ENCODE data around the gene CYSRT1.
"Not testable (repeated sequence)": the region's sequence is repeated elsewhere in the genome, so short reads cannot be mapped to it uniquely, and the experiment has no call there.

The CYSRT1 gene

DNA sequence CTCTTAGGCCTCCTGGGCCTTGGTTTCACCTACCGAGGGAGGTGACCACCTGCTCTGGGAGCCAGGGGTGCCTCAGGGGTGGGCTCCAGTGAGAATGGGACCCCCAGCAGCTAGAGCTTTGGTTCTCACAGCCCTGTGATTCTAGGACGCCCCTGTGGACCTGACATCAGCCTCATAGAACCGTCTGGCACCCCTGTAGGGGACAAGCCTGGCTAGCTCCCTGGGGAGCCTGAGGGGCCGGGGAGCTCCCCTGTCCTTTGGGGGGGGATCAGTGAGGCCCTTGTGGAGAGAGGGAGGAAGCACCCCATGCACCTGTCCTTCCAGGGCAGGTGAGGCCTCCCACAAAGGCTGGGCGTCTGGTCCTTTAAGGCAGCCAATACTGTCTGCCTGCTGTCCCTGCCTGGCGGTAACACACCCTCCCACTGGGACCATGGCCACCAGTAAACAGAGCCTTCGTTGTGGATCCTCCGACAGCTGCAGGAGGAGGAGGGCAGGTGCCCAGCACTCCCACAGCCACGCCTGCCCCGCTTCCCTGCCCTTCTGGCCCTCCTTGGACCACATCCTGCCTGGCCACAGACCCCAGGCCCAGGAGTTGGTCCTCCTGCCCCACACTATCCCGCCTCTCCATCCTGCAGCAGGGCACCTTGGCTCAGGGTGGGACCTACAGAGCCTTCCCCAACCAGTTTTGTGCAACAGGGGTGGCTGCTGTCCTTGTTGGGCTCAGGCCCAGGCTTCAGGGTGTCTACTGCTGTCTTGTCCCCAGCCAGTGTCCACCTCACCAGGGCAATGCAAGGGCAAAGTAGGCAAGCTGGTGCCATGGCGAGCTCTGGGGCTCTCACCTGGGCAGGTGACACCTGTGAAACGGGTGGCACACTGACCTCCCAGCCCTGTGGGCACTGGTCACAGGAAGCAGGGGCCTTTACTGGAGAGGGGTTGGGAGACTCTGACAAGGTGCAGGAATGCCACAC lies 13.1 kb downstream of the CYSRT1 start:
- no peak for DNase-seq (ENCODE audit: low spot score)

DNA sequence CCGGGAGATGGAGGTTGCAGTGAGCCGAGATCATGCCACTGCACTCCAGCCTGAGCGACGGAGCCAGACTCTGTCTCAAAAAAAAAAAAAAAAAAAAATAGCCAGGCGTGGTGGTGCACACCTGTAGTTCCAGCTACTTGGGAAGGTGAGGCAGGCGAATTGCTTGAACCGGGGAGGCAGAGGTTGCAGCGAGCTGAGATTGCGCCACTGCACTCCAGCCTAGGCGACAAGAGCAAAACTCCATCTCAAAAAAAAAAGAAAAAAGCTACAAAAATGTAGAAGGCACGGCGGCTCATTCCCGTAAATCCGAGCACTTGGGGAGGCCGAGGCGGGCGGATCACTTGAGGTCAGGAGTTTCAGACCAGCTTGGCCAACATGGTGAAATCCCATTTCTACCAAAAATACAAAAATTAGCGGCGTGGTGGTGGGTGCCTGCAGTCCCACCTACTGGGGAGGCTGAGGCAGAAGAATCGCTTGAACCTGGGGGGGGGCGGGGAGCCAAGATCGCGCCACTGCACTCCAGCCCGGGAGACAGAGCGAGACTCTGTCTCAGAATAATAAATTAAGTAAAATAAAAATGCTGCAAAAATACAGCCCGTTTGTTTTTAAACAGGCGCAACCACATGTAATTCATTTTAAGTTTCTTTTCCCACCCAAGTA lies 14.7 kb downstream of the CYSRT1 start:
- not testable (repeated sequence) for DNase-seq (ENCODE audit: low spot score)

DNA sequence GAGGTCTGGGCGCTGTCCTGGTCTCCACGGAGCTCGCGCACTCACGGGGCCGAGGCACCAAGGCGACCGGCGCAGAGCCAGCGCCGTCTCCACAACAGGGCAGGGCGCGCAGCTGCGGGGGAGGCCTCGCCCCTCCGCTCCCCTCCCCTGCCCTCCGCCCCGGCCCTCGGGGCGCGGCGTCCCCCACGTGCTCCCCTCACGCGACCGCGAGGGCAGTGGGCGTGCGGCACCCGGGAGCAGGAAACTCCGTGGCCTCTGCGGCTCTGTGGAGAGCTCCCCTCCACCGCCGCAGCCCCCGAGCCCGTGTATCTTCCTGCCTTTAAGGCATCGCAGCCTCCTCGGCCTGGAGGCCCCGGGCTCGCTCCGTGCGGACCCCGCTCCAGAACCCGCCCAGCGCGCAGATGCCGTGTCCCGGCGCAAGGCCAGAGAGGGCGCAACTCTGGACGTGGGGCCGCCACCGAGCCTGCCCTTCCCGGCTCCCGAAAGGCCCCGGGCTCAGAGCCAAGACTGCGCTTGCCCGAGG lies 15.4 kb downstream of the CYSRT1 start:
- DNase-seq (ENCODE audit: low spot score), result no peak

DNA sequence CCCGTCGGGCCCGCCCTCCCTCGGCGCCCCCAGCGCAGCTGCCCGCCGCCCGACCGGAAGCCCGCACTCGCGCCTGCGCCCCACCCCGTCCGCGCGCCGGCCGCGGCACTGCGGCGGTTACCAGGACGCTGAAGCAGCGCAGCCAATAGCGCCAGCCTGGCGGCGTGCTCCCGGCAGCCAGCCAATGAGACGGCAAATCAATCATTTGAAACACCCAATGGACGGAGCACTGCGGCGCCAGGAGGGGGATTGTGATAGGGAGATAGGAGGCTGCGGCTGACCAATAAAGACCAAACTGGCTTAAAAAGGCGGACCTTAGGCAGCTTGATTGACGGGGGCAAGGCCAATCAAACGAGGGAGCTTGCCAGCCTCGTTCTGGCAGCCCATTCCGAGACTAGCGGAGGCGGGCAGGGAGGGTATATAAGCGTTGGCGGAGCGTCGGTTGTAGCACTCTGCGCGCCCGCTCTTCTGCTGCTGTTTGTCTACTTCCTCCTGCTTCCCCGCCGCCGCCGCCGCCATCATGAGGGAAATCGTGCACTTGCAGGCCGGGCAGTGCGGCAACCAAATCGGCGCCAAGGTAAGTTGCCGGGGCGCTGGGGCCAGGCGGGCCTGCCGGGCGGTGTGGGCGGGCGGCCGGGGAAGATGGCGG lies 16.0 kb downstream of the CYSRT1 start, which contains the start of gene TUBB4B:
Gene TUBB4B, plus strand, starts transcription at position 447 of the 649 bp plus-strand sequence. Its CDS starts 74 bp downstream, at position 521.
- DNase-seq (ENCODE audit: low spot score), result peak; percentile 98

DNA sequence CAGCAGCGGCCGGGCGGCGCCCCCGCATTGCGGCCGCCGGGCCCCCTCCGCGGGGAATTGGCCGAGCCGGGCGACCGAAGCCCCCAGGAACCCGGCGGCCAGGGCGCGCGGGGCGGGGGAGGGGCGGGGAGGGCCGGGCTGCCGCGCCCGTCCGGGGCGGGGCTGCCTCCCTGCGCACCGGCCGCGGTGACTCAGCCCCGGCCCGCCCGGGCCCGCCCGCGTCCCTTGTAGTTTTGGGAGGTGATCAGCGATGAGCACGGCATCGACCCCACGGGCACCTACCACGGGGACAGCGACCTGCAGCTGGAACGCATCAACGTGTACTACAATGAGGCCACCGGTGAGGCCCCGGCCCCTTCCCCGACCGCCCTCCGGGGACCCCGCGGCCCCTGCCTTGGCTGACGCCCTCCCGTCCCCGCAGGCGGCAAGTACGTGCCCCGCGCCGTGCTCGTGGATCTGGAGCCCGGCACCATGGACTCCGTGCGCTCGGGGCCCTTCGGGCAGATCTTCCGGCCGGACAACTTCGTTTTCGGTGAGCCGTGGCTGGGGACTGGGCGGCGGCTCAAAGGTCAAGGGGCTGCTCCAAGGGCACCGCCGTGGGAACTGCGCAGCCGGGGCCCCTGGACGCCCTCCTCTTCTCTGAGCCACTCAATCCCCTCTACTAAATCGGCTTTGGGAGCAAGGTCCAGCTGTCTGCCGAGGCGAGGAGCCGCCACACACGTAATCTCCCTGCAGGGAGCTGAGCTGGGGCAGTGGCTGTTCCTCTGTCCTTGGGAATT lies 16.7 kb downstream of the CYSRT1 start:
- no peak for DNase-seq (ENCODE audit: low spot score)

DNA sequence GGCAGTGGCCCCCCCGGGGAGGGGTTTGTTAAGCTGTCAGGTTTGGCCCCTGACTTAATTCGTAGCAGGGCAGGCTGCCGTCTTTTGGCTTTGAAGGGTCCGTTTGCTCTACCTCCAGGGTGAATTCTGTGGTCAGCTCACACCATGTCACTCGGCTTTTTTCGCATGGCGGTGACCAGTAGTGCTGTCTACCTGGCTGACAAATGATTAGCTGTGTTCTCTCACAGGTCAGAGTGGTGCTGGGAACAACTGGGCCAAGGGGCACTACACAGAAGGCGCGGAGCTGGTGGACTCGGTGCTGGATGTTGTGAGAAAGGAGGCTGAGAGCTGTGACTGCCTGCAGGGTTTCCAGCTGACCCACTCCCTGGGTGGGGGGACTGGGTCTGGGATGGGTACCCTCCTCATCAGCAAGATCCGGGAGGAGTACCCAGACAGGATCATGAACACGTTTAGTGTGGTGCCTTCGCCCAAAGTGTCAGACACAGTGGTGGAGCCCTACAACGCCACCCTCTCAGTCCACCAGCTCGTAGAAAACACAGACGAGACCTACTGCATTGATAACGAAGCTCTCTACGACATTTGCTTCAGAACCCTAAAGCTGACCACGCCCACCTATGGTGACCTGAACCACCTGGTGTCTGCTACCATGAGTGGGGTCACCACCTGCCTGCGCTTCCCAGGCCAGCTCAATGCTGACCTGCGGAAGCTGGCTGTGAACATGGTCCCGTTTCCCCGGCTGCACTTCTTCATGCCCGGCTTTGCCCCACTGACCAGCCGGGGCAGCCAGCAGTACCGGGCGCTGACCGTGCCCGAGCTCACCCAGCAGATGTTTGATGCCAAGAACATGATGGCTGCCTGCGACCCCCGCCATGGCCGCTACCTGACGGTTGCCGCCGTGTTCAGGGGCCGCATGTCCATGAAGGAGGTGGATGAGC lies 17.6 kb downstream of the CYSRT1 start:
- DNase-seq (ENCODE audit: low spot score), result no peak

DNA sequence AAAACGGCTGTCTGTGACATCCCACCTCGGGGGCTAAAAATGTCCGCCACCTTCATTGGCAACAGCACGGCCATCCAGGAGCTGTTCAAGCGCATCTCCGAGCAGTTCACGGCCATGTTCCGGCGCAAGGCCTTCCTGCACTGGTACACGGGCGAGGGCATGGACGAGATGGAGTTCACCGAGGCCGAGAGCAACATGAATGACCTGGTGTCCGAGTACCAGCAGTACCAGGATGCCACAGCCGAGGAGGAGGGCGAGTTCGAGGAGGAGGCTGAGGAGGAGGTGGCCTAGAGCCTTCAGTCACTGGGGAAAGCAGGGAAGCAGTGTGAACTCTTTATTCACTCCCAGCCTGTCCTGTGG lies 18.3 kb downstream of the CYSRT1 start:
- not testable (repeated sequence) for DNase-seq (ENCODE audit: low spot score)

DNA sequence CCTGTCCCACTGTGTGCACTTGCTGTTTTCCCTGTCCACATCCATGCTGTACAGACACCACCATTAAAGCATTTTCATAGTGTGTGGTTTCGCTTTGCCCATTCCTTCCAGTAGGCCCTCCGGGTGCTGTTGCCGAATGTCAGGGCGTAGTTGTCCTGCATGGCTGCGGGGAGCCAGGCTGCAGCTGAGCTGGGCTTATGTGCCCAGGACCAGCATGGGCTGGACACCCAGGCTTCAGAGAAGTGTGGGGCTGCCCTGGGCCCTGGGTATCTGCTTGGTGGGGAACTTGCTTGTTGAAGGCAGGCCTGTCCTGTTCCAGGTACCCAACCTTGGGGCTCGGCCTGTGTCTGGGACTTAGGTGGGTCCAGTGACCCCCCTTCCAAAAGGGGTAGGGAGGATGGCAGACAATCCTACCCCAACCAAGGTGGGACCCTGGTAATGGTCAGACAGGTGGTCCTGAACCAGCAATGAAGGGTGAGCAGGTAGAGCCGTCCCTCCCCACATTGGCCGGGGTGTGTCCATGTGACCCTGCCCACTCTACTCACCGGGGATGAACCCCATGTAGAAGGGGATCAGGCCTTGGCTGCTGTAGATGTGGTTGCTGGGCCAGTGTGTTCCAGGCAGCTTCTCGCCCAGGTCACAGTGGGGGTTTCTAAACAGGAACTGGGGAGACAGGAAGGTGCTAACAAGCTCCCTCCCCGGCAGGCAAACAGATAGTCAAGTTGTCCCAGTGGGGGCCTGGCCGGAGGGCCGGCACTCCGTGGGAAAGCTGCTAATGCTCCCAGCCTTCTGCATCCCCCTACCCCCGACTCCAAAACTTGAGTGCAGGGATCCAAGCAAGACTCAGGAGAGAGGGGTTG lies 18.9 kb downstream of the CYSRT1 start:
- DNase-seq (ENCODE audit: low spot score), result no peak

DNA sequence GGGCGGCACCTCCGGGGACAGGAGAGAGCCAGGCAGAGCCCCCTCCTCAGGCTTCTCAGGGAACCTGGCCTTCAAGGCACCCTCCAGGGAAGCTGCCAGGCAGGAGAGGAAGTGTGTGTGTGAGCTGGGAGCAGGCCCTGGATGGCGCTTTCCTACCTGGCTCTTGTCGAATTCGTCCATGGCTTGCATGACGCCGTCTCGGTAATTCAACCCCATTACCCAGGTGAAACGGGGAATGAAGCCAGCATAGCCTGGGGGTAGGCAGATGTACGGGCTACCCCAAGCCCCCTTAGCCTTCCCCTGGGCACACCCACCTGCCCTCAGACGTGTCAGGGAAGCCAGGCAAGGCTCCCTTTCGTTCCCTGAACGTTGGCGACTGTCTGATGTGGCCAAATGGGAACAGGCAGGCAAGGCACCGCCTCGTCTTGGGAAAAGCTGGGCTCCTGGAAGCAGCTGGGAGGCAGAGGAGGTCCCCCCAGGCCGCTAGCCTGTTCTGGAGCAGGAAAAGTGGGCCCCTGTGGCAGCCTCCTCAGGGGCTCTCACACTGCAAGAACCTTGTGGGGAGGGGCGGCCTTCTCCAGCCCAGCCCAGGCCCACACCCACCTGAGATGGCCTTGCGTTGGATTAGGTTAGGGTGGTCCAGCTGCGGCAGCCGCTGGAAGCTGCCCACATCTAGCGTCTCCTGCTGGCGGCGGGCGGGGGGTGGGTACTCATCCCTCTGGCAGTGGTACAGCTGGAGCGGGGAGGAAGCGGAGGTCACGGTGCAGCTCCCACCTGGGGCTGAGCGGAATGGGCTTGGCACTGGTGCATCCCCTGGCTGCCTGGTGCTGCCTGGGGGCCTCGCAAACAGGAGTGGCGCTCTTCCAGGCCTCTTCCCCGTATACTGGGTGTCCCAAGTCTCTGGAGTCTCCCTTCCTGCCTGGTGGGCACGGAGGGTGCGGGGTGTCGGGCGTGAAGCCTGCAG lies 19.8 kb downstream of the CYSRT1 start:
- no peak for DNase-seq (ENCODE audit: low spot score)

DNA sequence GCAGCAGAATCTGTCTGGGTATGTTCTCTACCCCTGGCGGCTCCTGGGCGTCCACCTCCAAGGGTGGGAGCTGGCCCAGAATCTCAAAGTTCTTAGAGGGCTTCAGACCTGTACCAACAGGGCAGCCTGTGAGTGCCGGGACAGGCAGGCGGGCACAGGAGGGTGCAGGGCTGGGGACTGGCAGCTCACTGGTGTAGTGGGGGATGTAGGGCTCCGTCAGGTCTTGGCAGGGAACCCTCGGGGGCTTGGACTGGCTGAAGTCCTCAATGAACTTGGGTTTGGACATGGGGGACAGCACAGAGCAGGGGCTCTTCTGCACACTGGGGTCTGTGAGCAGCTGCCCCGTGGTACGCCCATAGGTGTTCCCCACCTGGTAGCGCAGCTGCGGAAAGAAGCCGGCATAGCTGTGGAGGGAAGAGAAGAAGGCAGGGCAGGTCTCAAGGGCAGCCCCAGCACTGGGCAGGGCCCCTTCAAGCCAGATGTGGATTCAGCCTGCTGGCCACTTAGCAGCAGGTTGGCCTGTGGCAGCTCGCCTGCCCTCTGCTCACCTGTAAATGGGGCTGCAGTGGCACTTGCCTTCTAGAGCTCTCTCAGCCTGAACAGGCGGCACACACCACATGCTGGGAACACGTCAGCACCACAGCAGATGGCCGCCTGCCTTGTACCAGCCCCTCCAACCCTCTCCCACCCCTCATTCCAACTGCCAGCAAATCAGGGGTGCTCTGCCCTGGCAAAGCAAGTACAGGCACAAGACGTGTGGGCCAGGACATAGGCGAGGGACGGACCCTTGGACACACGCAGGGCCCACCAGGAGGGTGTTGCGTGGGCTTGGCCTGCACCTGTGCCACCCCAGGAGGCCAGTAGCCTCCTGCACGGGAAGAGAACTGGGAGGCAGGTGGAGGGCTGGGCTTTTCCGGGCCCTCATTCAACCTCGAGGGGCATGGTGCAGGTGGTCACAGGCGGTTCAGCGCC lies 20.8 kb downstream of the CYSRT1 start:
- no peak for DNase-seq (ENCODE audit: low spot score)

DNA sequence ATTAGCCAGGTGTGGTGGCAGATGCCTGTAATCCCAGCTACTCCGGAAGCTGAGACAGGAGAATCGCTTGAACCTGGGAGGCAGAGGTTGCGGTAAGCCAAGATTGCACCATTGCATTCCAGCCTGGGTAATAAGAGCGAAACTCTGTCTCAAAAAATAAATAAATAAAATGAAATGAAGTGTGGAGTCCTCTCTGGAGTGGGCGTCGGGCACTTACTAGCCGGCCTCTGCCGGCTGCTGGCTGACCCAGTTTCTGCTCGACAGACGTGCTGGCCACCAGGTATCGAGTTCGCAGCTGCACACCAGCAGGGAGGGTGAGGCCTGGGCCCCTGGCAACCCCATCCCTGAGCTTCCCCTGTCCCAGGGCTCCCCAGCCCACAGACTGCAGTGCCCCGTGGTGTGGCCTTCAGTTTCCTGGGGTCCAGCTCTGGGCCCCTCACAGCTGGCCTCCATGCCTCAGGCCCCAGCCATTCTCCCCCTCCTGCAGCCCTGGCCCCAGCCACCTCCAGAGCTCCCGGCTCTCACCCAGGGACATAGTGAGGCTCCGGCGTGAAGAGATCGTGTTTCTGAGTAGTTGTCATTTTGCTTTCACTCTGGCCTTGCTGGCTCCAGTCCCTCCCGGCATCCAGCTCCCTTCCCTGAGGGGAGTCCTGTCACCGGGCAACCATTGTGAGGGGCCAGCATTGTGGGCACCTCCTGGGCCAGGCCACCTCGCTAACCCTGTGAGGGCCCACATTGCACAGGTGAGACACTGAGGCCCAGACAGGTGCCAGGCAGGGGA lies 22.4 kb downstream of the CYSRT1 start:
- no peak for DNase-seq (ENCODE audit: low spot score)

DNA sequence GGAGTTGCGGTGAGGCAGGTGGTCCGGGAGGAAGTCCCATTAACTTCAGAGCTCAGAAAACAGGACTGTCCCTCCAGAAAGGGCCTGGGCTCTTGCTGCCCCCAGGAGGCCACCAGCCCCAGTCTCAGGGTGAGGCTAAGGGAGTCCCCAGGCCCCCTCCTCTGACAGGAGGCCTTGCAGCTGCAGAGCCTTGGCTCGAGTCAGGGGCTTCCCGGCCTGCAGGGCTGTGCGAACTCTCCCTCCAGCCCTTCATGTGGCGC lies 22.9 kb downstream of the CYSRT1 start:
- no peak for DNase-seq (ENCODE audit: low spot score)

DNA sequence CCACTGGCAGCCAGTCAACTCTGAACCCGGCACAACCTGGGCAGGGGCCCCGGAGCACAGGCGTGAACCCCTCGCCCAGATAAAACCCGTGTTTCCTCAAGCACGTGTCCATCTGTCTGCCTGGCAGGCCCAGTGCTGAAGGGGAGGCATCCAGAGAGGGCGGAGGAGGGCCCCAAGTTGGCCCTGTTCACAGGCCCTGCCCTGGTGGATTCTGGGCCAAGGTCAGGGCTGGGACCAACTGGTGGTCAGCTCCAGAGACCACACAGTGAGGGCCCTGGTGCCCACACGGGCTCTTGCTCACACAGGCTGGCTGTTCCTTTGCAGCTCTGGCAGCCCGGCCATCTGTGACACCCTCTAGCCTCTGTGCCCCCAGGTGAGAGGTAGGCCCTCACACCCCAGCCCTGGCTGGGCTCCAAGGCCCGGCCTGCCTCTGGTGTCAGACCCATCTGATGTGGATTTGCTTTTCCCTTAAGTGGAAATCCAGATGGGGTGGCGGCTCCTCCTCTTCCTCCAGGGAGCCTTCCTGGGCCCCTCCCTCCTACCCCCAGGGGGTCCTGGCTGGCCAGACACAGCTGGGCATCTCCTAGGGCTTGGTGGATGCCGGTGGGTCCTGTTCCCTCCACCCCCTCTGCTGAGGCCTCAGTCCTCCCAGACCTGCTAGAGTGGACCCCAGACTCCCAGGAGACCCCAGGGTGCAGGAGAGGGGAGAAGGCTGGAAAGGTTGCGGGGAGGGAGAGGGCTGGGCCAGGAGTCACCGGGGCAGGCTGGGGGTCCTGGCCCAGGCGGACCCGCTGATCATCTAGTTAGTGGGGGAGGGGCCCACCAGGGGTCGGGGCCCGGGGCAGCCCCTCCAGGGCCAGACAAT lies 25.6 kb downstream of the CYSRT1 start:
- no peak for DNase-seq (ENCODE audit: low spot score)

DNA sequence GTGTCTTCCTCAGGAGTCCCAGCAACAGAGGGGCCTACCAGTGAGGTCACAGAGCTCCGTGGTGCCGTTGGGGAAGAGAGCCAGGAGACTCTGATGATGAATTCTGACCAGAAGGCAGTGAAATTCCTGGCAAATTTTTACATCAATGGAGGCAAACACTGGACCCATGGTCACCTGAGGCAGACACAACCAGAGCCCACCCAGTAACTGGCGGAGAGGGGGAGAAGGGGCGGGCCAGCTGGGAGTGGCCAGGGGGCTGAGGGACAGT lies 26.2 kb downstream of the CYSRT1 start, which contains the start of gene STPG3:
Gene STPG3, plus strand, starts transcription at position 93 of the 268 bp plus-strand sequence. Its CDS starts 1 bp downstream, at position 94.
- no peak for DNase-seq (ENCODE audit: low spot score)

DNA sequence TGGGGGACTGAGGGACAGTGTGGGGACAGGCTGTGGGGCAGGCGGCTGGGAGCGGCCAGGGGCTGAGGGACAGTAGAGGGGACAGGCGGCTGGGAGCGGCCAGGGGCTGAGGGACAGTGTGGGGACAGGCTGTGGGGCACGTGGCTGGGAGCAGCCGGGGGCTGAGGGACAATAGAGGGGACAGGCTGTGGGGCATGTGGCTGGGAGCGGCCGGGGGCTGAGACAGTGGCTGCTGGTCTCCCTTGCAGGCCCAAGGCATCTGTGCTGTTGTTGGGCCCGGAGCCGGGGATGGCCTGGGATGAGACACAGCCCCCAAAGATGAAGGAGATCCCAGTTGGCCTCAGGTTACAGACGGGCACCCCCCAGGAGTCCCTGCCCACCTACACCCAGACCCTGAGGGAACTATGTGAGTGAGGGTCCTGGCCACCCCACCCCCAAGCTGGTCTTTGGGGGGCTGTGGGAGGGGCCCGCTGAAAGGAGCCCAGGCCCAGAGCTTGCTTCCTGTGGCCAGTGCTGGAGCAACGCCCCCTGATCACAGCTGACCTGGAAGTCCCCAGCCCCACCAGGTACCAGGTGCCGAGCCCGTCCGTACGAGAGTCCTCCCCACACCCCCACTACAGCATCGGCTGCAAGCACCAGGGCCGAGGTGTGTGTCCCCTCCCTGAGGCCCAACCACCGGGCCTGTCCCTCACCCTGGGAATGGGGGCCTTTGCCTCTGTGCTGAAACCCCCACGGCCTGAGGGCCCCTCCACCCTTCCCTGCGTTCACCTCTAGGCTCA lies 26.7 kb downstream of the CYSRT1 start:
- no peak for DNase-seq (ENCODE audit: low spot score)

Data from ecto neural progenitor cell (in vitro differentiated cells).